ENCODE data around the gene SHISA7. TPM values are rescaled to one million over a fixed set of nuclear protein-coding genes. Genes with fewer than 3 reads are reported as not detected.

Gene SHISA7
- total and polyA plus RNA-seq, 2 of the 4 experiments (the other 2 are of a cell fraction), result not detected

DNA sequence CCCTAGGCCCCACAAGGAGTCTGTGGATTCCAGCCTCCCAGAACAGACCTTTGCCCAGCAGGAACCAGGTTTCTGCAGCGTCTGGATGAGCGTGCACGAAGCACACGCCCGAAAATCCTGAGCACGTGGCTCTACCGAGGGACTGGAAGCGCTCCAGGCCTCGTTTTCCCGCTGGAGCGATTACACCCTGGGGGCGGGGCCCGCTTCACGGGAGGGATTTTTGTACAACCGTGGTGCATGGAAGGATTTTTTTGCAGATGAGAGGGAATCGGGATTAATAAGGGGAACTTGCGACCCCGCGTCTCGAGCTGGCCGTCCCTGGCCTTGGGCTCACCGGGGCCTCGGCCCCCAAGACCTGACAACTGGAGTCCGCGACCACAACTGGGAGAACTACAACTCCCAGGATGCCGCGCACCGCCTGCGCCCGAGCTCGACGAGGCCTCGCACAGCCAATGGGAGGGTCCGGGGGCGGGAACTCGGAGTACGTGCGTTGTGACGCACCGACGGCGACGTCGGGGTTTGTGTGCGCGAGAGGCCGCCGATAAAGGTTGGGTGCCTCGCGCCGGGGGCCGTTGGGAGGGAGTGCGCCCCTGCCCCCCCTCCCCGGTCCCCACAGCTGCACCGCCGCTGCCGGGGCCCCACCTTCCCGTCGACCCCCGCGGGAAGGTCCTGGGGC lies 33.1 kb upstream of the SHISA7 start, which contains the start of gene ZNF628 (continued):
- TF ChIP-seq ELK1 (IDR thresholded peaks at IDR 0.05; ENCODE audit: borderline replicate concordance, low read depth, low read length), result no peak
- no peak for TF ChIP-seq RCOR1 (IDR thresholded peaks at IDR 0.05; ENCODE audit: insufficient replicate concordance, low read length)
- TF ChIP-seq FOS (IDR thresholded peaks at IDR 0.05; ENCODE audit: low read depth, low read length), result no peak; the same call in 1 of the 2 replicates

All from IMR-90 (cell line).